NB4 (cell line): ENCODE results near the gene PTPRZ1.

ENCODE experiments used
- DNase-seq: peaks from one replicate; pipeline ENCODE4 v3.0.0; 2010; ENCODE audit warnings: low read depth
- H3K4me3 ChIP-seq: one replicate; pipeline ENCODE4 v1.5.1; 2011; ENCODE audit warnings: mild to moderate bottlenecking, low read depth, low read length, moderate library complexity
- CTCF ChIP-seq: IDR thresholded peaks from one replicate; pipeline ENCODE4 v1.5.1; 2012; ENCODE audit warnings: low read depth, low read length
- MAX ChIP-seq: IDR thresholded peaks from 2 replicates; pipeline ENCODE4 v1.6.1; 2011; ENCODE audit warnings: low read depth, low read length
- MYC ChIP-seq: IDR thresholded peaks from 2 replicates; pipeline ENCODE4 v1.6.1; 2011; ENCODE audit warnings: low read depth, low read length
- POLR2A ChIP-seq: IDR thresholded peaks from 2 replicates; pipeline ENCODE4 v1.6.1; 2011; ENCODE audit warnings: mild to moderate bottlenecking; ENCODE audit not compliant: insufficient read length; ENCODE audit errors: extremely low read depth

Gene PTPRZ1

GRCh38 chr7:121914676-121915279, 41.8 kb downstream of the PTPRZ1 start:
- H3K4me3 ChIP-seq: no peak overlapping the region
- DNase-seq: no peak
- TF ChIP-seq MYC (no peak), CTCF (no peak), MAX (no peak), POLR2A (no peak)

GRCh38 chr7:121916211-121916610, 43.2 kb downstream of the PTPRZ1 start:
- no peak for DNase-seq
- no peak overlapping the region for H3K4me3 ChIP-seq
- no peak for TF ChIP-seq POLR2A
- no peak for TF ChIP-seq MAX
- TF ChIP-seq MYC: no peak
- TF ChIP-seq CTCF: no peak

- DNase-seq: no peak
- no peak for TF ChIP-seq POLR2A
- TF ChIP-seq MYC: no peak
- TF ChIP-seq MAX: no peak
- TF ChIP-seq CTCF: no peak
- no peak overlapping the region for H3K4me3 ChIP-seq
Measured at GRCh38 chr7:121919986-121920385, 47.0 kb downstream of the PTPRZ1 start.

- no peak for DNase-seq
- TF ChIP-seq POLR2A: no peak
- no peak for TF ChIP-seq MYC
- no peak for TF ChIP-seq CTCF
- TF ChIP-seq MAX: no peak
- H3K4me3 ChIP-seq: no peak overlapping the region
Measured at GRCh38 chr7:121924269-121925186, 51.6 kb downstream of the PTPRZ1 start.

GRCh38 chr7:121931149-121931902, 58.4 kb downstream of the PTPRZ1 start:
- DNase-seq: peak; percentile 7
- no peak for TF ChIP-seq POLR2A
- TF ChIP-seq CTCF: no peak
- TF ChIP-seq MYC: no peak
- TF ChIP-seq MAX: no peak
- no peak overlapping the region for H3K4me3 ChIP-seq
